NCI-H82 (cell line): ENCODE data around the gene ADAM17.
"Not testable (repeated sequence)": the region's sequence is repeated elsewhere in the genome, so short reads cannot be mapped to it uniquely, and the experiment has no call there.

Experiments used
- DNase-seq: peaks from one replicate; lab custom pipeline; 2025; lab: John Stamatoyannopoulos, UW

Gene ADAM17

DNA sequence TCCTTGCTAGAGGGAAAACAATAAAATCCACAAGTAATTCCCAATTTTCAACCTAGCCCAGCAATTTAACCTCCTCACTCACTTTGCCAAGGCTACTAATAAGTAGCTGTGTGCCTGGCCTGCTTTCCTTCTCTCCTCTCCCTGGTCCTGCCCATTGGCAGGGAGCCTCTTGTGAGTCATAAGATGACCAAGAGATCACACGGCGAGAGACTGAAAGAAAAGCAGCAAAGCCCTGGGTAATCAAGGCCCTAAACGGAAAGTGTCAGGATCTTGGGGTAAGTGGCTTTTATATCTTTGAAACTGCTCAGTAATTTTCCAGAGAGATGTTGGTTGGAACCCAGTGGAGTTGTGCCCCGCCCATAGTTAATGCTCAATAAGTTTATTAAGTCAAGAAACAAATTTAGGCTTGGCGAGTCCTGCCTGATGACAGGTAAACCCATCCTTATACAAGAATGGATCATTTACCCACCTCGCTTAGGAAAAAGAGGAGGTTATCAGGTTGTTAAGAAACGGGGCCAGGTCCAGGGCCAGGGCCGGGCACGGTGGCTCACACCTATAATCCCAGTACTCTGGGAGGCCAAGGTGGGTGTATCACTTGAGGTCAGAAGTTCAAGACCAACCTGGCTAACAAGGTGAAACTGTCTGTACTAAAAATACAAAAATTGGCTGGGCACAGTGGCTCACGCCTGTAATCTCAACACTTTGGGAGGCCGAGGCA, 10.0 kb upstream of the ADAM17 start:
- DNase-seq = no peak

DNA sequence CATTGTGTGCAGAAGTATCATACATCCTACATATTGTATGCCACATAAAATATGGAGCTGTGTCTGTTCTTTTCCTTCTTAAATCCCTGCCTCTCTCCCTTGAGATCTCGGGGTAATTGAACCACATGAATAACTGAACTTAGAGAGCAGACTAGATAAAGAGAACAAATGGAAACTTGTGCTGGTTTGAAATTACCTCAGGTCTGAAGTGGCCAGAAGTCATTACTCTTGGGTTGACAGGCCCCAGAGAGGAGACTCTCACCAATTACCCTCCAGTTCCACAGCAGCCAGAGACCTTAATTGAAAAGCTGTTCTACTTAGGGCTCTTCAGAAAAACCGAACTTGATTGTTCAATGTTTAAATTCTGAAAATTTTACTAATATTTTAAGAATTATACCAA, 5.0 kb upstream of the ADAM17 start:
- no peak for DNase-seq

DNA sequence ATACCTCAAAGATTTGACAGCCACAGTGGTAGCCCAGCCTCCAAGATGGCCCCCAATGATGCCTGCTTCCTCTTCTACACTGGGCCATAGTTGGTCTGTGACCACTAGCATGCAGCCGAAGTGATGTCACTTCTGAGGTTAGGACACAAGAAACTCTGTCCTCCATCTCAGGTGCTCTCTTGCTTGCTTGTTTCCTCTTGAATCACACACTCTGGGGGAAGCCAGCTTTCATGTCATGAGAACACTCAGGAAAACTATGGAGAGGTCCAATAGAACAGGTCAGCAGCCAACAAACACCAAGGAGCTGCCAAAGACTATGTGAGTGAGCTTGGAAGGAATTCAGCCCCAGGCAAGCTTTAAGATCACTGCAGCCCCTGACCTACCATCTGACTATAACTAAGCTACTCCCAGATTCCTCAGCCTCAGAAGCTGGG, 3.3 kb upstream of the ADAM17 start:
- DNase-seq = peak; percentile 20

DNA sequence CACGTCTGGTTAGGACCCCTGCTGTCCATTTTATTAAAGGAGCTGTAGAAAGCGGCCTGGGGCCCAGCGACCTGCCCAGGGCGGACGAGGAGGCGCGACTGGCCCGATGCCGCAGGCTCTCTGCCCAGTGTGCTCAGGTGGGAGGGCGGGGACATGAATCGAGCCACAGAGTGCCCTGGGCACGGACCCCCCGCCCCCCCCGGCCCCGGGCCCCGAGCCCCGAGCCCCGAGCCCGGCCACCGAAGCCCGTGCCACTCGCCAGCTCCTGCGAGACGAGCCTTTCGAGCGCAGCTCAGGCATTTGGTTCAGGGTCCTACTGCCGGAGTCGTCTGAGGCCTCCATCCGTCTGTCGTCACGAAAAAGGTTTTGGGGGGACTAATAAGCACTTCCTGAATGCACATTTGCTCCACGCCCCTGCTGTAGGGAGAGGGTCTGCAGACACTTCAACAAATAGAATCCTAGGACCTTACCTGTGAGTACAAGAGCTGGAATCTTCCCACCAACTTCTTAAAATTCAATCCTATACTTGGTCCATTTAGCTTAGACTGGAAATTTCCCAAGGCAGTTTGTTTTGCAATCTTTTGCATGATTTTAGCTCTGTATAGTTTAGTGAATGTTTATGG, 602 bp upstream of the ADAM17 start:
- peak; percentile 72 for DNase-seq

DNA sequence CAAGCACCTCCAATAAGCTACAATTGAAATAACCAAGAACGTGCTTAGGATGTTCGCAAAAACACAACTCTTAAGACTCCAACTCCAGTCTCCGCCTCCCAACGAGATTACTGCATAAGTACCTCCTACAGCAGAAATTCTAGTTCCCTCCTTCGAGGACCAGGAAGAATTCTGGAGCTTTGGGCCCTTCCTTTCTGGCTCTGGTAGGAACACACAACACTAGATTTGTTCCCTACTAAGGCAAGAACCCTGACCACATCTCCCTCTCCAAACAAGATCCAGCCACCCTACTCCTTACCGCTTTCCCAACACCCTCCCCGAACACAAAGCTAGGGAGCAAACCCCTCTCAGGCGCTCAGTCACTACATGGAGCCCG, 721 bp downstream of the ADAM17 start:
- DNase-seq = peak; percentile 86

DNA sequence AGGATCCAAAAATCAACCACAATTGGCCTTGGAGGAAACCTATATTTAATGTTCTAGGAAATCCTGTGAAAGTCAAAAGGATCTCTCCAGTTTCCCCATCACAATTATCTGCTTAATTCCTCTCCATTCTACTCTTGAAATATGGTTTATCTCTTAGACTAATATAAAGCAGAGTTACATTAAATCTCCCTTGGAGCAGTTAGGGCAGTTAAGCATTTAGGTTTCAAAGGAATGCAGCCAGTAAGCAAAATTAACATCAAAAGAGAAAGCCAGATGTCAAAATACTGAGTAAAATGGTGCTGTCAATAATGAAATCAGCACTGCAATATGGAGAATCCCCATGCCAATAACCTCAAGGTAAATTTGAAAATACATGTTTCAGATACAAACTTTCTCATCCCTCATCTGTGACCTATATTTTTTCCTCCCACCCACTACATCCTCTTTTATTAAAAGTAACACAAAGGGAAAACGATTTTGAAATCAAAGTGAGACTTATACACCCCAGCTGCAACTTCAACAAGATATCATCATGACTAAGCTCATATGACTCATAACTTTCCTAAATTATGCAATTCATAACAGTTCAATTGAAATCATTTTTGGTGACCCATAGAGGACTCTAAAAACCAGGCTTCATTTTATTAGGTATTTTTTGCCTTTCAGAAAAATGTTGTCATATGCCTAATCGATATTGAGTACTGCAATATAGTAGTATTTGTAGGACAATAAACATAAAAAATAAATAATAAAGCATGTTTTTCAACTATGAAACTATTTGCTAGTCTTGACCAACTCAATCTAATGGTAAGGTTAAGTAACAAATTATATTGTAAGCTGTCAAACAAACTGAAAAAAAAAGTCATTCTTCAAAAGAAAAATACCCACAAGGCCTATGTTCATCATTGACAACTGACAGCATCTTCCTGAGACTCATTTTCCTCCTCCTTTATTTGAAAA, 3.1 kb downstream of the ADAM17 start:
- DNase-seq = no peak

DNA sequence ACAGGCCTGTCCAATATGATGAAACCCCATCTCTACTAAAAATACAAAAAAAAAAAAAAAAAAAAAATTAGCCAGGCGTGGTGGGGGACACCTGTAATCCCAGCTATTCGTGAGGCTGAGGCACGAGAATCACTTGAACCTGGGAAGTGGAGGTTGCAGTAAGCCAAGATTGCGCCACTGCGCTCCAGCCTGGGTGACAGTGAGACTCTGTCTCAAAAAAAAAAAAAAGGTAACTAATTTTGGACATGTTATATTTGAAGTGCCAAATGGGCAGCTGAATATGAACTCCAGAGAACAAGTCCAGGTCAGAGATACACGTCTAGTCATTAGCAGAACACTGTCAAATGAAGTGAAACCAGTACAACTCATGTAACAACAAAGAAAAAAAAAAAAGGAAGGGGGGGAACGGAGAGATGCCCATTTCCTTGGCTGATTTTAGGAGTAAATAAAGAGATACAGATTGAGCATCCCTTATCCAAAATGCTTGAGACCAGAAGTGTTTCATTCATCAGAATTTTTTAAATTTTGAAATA, 4.7 kb downstream of the ADAM17 start:
- not testable (repeated sequence) for DNase-seq

DNA sequence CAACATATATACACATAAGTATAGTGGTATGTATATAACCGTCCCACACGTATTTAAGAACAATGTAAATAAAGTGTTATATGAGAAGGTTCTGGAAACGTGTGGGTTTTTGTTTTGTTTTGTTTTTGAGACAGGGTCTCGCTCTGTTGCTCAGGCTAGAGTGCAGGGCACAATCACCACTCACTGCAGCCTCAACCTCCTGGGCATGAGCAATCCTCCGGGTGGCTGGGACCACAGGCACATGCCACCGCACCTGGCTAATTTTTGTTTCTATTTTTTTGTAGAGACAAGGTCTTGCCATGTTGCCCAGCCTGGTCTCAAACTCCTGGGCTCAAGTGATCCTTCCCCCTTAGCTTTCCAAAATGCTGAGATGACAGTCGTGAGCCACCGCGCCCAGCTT, 6.2 kb downstream of the ADAM17 start:
- DNase-seq = no peak

DNA sequence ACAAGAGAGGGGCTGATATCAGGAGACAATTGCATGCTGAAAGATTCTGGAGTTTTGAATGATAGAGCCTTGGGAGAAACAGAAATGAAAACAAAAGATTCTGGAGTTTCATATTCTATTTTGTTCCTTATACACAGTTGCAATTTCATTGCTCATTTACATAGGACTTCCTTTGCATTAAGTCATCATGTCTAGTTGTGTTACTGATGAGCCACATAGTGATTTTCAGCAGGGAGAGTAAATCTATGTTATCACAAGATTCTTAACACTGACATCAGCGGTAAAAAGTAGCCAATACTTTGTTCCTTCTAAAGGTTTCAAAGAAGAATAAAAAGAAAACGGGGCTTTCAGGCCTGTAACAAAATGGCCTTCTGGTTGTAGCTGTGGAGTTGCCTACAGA, 7.1 kb downstream of the ADAM17 start:
- DNase-seq = no peak

DNA sequence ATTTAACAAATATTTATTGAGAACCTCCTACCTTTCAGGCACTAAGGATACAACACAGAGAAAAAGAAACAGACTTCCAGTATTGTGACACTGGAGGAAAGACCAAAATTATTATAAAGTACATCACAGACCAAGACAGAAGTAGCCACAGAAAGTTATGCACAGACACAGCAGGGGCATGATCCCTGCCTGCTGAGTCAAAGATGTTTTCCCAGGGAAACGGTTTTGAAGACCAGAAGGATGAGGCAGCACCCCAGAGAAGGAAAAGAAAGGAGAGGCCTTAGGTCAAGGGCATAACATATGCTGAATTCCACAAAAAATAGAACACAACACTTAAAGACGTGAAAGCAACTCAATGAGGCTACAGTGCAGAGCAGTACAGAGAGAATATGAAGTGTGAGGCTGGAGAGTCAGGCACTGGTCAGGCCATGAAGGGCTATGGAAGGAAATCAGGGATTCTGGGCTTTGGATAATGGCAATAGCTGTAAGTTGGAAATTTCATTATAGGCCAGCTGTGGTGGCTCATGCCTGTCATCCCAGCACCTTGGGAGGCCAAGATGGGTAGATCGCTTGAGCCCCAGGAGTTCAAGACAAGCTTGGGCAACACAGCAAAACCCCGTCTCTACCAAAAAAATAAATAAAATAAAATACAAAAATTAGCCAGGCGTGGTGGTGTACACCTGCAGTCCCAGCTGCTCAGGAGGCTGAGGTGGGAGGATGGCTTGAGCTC, 8.2 kb downstream of the ADAM17 start:
- no peak for DNase-seq

DNA sequence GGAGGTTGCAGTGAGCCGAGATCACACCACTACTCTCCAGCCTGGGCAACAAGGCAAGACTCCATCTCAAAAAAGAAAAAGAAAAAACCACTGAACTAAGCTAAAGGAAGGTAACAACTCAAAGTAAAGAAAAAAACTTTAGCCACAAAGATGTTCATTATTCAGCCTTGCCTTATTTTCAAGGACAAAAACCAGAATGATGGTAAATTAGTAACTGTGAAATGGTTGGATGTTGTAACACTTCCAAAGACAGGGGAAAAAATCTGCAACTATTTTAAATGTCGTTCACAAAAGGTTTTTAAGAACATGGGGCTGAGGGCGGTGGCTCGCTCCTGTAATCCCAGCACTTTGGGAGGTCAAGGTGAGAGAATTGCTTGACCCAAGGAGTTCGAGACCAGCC, 10.1 kb downstream of the ADAM17 start:
- DNase-seq = no peak

DNA sequence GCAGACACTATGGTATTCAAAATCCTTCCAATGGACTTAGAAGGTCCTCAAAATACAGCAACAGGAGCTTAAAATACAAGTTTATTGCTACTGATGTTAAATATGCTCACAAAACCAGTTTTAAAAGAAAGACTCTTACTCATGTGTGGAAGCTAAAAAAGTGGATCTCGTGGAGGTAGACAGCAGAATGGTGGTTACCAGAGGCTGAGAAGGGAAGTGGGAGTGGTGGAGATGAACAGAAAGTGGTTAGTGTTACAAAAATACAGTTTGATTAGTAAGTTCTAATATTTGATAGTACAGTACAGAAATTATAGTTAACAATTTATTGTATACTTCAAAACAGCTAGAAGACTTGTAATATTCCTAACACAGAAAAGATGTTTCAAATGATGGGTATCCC, 12.1 kb downstream of the ADAM17 start:
- DNase-seq = no peak

DNA sequence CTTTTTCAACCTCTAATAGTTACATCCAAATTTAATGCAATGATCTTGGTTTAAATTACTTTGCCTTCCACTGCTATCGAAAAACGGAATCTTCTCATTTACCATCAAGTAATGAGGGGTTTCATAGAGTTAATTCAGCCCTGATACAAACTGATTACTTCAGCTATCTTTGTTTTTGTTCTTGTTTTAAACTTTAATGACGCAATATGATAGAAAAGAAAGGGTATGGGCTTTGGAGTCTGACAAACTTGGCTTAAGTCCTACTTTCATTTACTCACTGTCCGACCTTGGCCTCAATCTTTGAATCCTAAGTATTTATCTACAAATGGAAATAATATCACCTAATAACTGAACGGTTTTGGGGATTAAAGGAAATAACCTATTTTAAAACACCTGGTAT, 16.1 kb downstream of the ADAM17 start:
- DNase-seq = no peak

DNA sequence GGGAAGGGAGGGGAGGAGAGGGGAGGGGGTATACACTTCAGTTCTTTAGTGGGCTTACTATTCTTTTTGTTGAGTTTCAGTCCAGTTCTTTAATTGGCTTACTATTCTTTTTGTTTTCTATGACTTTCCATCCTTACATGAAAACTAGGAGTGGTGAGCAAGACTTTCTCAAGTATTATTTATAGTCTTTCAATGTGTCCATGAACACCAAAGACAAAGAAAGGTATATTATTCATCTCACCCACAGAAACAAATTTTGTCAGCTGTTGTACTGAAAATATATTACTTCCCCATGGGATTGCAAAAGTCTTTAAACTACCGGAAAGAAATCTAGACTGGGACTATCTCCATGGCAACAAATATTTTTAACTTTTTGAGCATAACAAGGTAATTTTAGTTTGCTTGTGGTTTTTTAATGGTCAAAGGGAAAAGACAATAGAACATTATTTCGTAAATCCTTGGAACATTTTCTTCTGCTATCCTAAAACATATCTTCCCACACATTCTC, 17.6 kb downstream of the ADAM17 start:
- DNase-seq = no peak

DNA sequence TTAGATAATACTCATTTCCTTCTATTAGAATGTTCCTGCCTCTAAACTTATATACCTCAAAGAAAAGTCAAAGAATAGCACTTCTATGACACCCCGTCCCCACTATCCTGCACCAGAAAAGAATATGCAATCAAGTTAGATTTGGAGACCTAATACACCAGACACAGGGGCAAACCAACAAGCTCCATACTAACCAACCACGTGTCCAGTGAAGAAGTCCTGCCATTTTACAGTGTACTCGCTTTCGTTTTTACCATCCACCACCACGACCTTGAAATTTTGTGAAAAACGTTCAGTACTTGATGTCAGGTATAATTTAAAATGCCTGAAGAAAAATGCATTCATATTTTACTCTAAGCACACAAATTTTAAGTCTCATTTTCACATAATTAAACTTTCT, 19.1 kb downstream of the ADAM17 start:
- DNase-seq = no peak

DNA sequence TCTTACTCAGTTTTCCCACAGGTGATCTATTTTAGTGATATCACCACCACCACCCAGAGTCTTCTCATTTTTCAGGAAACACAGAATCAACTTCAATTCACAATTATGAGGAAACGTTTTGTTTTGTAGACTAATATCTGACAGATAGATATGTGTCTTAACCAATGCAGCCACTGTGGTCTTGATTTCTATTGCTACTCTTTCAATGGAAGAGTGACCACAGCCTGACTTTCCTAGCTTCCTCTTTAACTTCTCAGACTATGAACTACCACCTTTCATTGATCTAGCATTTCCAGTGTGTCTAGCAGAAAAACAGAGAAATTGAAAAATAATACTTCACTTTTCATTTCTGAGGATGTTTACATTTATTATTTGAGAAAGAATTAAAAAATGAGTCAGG, 20.5 kb downstream of the ADAM17 start:
- no peak for DNase-seq

DNA sequence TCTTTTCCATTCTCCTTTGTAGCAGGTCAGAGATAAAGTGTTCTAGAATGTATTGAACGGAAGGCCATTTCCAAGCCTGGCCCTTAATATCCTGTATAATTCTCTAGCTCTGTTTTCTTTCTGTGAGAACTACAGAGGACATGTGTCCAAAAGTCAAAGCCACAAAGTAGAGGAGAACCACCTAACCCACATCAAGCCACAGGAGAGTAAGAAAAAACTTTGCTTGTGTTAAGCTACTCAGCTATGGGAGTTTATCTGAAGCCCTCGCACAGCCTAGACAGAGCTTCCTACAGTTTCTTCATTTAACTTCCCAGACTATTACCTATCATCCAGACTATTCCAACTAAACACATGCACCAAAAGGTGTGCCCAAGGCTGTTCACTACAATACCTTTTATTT, 22.0 kb downstream of the ADAM17 start:
- no peak for DNase-seq

DNA sequence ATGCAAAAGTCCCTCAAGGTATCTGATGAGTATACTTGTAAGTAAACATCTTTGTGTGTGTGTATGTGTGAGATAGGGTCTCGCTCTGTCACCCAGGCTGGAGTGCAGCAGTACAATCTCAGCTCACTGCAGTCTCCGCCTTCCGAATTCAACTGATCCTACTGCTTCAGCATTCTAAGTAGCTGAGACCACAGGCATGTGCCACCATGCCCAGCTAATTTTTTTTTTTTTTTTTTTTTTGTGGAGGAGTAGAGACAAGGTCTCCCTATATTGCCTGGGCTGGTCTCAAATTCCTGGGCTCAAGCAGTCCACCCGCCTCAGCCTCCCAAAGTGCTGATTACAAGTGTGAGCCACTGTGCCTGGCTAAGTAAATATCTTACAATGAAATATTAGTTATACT, 23.2 kb downstream of the ADAM17 start:
- no peak for DNase-seq

DNA sequence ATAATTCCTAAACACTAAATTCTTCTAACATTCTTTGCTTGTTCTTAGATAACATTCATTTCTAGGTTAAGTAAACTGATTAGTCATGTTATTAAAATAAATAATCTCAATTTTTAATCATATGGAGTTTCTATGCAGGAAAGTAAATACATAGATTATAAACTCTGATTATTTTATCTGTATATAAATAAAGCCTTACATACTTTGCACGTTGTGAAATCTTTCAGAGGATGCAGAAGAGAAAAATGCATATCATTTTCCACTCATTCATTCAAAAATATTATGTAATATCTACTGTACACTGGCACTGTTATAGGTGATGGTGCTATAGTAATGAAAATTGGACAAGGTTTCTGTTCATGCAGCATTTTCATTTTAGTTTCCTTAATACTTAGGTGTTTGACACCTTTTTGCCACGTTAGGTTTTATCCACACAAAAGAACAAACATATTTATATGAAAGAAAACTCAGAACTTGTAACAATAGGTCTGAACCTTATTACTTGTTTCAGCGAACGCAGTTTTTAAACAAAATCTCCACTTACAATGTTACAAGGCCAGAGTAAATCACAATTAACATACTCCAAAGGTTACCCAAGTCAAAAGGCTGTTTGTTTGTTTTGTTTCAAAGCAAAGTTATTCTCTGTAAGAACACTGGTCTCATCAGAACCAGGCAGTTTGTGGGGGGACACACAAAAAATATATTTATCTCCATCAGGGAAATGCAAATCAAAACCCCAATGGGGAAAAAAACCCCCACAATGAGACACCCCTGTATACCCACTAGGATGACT, 27.4 kb downstream of the ADAM17 start:
- DNase-seq = no peak

DNA sequence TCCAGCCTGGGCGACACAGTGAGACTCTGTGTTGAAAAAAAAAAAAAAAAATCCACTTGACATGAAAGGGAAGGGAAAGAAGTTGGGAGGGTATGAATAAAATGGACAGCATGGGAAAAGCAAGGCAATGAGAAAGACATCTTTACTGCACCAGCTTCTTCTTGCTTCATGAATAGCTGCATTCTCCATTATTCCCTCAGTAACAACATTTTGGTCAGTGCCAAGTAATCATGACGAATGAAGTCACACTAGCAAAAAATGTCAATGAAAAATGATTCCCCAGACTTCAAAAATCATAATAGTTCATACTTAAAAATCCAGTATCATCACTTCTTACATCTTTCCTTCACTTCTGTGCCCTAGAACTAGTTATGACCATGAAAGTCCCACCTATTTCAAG, 30.4 kb downstream of the ADAM17 start:
- DNase-seq = no peak

DNA sequence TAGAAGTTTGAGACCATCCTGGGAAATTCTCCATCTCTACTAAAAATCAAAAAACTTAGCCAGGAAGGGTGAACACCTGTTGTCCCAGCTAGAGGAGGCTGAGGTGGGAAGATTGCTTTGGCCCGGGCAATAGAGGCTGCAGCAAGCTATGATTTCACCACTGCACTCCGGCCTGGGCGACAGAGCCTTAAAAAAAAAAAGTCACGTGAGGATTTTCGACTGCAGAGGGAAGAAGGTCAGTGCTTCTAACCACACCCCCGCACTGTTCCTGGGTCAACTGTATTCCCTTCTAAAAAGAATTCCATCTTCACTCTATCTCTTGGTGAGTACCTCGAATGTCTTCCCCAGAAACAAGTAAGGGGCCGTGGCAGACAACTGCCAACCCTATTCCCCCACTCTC, 31.3 kb downstream of the ADAM17 start:
- DNase-seq = no peak
